Transverse colon (tissue), 4 donors: ENCODE data around the gene KCNN3.

Experiments
- EP300 ChIP-seq: sonication (generic); formaldehyde crosslinking; IDR thresholded peaks from one replicate; pipeline ENCODE4 v1.6.1; 2017; ENCODE audit warnings: antibody characterized with exemption, low read depth
- POLR2A ChIP-seq: fragments of 450-650 bp; IDR thresholded peaks from one replicate; pipeline ENCODE4 v1.6.1; 2016; ENCODE audit warnings: antibody characterized with exemption, mild to moderate bottlenecking, moderate library complexity
- POLR2AphosphoS5 ChIP-seq, 3 donors: sonication (generic); formaldehyde crosslinking; IDR thresholded peaks; one replicate each; pipeline ENCODE4 v1.6.1; 2016; ENCODE audit warnings: antibody characterized with exemption in 3 of 3
- TF ChIP-seq, protein P1 (sequence below), 5 experiments: fragments of 200-600 bp in 3 of 5; fragments of 450-650 bp in 2 of 5; sonication (generic) in 3 of 5; IDR thresholded peaks; 1 replicate in 2 of 5; 2 replicates in 3 of 5; pipeline ENCODE4 v1.5.1; 2016 to 2017; ENCODE audit warnings: antibody characterized with exemption in 5 of 5, inconsistent platforms in 3 of 5, mild to moderate bottlenecking in 2 of 5, moderate library complexity in 1 of 5

GRCh38 chr1:154810571-154810970, 59.5 kb downstream of the KCNN3 start:
- TF ChIP-seq, protein P1, sequence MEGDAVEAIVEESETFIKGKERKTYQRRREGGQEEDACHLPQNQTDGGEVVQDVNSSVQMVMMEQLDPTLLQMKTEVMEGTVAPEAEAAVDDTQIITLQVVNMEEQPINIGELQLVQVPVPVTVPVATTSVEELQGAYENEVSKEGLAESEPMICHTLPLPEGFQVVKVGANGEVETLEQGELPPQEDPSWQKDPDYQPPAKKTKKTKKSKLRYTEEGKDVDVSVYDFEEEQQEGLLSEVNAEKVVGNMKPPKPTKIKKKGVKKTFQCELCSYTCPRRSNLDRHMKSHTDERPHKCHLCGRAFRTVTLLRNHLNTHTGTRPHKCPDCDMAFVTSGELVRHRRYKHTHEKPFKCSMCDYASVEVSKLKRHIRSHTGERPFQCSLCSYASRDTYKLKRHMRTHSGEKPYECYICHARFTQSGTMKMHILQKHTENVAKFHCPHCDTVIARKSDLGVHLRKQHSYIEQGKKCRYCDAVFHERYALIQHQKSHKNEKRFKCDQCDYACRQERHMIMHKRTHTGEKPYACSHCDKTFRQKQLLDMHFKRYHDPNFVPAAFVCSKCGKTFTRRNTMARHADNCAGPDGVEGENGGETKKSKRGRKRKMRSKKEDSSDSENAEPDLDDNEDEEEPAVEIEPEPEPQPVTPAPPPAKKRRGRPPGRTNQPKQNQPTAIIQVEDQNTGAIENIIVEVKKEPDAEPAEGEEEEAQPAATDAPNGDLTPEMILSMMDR (IDR thresholded peaks at IDR 0.05), result no peak
- TF ChIP-seq EP300 (no peak), POLR2AphosphoS5 (IDR thresholded peaks at IDR 0.05) (no peak), POLR2A (no peak)
